Stimulated activated CD8-positive, alpha-beta memory T cell treated with anti-CD3 and anti-CD28 coated beads, Interleukin-7, amount 100 ng/mL, for 24 hours (primary cell): ENCODE data around the gene KRTAP3-1.

ENCODE experiments used
- DNase-seq: peaks from one replicate; pipeline ENCODE4 v3.0.0-alpha.2; 2020; ENCODE audit warnings: low read depth

KRTAP3-1 gene

DNA sequence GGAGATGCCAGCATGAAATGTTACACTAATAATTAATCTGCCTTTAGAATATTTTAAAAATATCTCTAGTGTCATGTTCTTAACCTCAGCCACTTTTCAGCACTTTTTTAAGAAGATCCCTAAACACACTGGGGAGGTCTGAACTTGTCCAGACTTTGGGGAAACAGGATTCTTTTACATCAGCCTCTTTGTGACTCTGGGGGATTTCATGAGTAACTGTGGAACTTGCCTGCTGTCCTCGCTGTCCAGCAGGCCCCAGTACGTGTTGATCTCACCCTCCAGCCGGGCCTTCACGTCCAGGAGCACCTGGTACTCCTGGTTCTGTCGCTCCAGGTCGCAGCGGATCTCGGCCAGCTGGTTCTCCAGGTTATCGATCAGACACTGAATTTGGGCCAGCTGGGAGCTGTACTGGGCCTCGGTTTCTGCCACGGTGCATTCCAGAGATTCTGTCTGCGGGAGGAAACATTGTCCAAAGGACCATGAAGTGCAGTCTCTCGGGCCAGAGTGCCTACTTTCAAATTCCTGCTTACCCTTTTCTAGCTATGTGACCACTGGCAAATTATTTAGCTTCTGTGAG is 30.3 kb downstream of the KRTAP3-1 start:
- DNase-seq = no peak

- DNase-seq = no peak
Measured at GRCh38 chr17:40975516-40975915, 33.4 kb downstream of the KRTAP3-1 start.

DNA sequence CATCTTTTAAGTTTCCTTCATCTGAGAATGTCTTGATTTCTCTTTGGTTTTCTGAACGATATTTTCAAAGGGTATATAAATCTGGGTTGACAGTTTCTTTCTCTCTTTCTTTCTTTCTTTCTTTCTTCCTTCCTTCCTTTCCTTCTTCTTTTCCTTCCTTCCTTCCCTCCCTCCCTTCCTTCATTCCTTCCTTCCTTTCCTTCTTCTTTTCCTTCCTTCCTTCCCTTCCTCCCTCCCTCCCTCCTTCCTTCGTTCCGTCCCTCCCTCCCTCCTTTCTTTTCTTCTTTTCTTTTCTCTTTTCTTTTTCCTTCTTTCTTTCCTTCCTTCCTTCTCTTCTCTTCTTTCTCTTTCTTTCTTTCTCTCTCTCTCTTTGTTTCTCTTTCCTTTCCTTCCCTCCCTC is 34.6 kb downstream of the KRTAP3-1 start:
- DNase-seq = no peak

DNA sequence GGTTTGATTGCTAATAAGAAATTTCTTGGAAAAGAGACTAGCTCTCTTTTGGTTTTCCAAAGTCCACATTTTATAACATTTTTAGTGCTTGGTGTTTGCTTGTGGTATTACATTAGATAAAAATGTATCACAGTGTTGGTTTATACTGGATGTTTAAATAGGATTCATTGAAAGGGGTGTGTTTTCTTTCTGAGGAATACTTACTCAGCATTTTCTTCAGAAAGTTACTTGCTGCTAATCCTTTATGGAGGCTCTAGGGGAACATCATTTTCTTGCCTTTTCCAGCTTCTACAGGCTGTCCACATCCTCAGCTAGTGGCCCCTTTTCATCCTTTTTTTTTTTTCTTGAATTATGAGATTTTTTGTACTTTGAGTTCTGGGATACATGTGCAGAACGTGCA is 41.3 kb downstream of the KRTAP3-1 start:
- DNase-seq = no peak

- no peak for DNase-seq
Measured at GRCh38 chr17:40966848-40967247, 42.1 kb downstream of the KRTAP3-1 start, which contains the start of gene KRT39. Gene KRT39, minus strand, starts transcription at chr17:40966948. Its CDS starts 92 bp downstream, at chr17:40966856.

DNA sequence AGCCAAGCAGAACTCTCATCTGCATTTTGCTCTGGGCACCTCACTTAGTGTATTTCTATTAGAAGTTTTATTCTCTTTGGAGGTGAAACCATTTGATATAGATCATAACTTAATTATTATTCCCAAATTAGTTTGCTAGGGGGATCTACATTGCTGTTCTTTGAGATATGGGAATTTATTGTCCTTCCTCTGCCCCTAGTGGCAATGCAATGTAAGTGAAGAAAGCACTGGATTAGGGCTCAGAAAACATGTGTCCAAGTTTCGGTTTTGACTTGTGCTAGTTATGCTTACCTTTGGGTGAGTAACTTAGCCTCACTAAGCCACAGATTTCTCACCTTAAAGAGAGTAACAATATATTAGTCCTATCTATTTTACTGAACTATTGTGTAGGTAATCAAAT is 45.1 kb downstream of the KRTAP3-1 start:
- no peak for DNase-seq

DNA sequence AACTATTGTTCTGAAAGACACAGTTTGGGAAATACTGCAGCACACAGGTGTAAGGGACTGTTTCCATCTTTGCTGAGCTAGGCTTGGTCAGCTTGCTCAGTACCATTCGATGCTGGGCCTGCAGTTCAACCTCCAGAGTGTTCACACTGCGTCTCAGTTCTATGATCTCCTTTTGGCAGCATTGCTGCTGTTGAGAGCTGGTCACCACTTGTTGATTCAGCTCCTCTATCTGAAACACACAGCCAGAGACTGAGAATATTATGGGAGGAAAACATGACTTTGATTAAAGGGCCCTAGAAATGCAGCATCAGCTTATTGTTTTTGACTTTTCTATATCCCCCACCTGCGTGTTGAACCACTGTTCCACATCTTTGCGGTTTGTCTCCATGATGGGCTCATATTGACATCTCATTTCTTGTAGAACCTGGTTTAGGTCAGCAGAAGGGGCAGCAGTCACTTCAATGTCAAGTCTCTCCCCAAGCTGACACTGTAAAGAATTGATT is 46.8 kb downstream of the KRTAP3-1 start:
- no peak for DNase-seq

DNA sequence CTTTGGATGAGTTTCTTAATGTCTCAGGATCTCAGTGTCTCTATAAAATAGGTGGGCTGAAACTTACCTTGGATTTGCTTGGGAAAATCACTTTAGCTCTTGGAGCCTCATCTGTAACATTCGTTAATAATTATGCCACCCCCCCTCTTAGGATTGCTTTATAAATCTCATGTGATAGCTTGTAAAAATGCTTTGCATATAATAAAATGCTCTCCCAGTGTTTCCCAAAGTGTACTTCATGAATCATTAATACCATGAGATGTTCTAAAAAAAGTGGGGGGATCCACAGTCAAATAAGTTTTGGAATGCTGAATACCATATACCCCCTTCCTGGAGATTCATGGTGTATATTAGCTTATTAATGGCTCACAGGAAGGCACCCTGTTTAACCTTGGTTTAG is 47.3 kb downstream of the KRTAP3-1 start:
- no peak for DNase-seq

DNA sequence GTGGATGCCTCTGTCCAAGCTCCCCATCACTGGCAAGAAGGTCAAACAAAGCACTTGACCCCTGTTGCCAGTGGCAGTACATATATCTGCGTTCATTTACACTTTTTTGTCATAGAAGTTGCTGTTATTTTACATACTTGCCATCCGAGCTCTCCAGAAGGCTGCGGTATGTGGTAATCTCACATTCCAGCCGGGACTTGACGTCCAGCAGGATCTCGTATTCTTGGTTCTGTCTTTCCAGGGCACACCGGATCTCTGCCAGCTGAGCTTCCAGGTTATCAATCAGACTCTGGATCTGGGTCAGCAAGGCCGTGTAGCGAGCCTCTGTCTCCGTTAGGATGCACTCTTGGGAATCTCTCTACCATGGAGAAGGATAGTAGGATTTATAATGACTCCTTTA is 48.8 kb downstream of the KRTAP3-1 start:
- no peak for DNase-seq
